ENCODE data around the gene FUT8.

Gene FUT8

DNA sequence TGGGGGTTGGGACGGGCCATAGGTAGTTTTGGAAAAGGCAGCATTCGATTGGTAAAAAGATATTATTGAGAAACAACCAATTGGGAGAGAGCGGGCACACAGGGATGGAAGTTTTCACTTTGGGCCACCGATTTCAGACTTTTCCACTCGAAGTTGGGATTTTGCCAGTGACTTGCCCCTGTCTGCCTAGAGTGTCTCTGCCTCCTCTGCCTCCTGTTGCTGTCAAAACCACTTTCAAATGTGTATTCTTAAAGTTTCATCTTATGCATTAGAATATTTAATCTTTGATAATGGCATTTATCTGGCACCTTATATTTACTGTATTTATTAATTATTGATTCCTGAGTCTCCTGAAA lies 182.3 kb downstream of the FUT8 start:
- Histone ChIP-seq H3K4me1 (ENCODE audit: insufficient read depth, low read length) (peaks cover 14% of the 10 kb centered on the region; the same call in 1 of the 2 replicates), H3K27me3 (ENCODE audit: insufficient read depth, low read length) (no peaks in the 10 kb centered on the region), H3K9ac (ENCODE audit: low read depth, low read length) (no peak overlapping the region), H3K36me3 (ENCODE audit: insufficient read depth, low read length) (no peaks in the 10 kb centered on the region), H3K27ac (ENCODE audit: low read depth, low read length) (no peak overlapping the region), H3K4me3 (ENCODE audit: low read length) (no peak overlapping the region), H3K9me3 (ENCODE audit: insufficient read depth, low read depth, low read length) (peaks cover 7% of the 10 kb centered on the region; the same call in 1 of the 2 replicates)
- 93% methylated on average over 5 of the region's 5 CpGs for WGBS

DNA sequence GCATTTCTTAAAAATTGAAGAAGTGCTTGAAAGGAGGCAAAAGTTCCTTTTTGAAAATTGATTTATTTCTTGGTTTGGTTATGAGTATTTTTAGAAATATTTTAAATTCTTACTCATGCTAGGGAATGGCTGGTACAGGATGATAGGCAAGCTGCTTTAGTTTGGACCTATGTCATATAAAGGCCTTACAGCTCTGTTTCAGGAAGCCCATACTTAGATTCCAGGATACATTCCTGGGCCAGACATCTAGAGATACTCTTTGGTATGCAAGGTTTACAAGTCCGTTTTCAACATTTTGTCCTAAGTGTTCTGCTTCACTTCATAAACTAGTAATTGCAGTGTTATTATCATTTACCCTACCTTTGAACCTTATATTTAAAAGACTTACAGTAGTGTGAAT lies 186.8 kb downstream of the FUT8 start:
- Histone ChIP-seq H3K9ac (ENCODE audit: low read depth, low read length) (no peak overlapping the region), H3K4me3 (ENCODE audit: low read length) (no peak overlapping the region), H3K9me3 (ENCODE audit: insufficient read depth, low read depth, low read length) (peaks cover 7% of the 10 kb centered on the region; the same call in 1 of the 2 replicates), H3K36me3 (ENCODE audit: insufficient read depth, low read length) (no peaks in the 10 kb centered on the region), H3K27me3 (ENCODE audit: insufficient read depth, low read length) (no peaks in the 10 kb centered on the region), H3K4me1 (ENCODE audit: insufficient read depth, low read length) (no peaks in the 10 kb centered on the region), H3K27ac (ENCODE audit: low read depth, low read length) (no peak overlapping the region)
- WGBS = 9% methylated on average over 1 of the region's 1 CpG

DNA sequence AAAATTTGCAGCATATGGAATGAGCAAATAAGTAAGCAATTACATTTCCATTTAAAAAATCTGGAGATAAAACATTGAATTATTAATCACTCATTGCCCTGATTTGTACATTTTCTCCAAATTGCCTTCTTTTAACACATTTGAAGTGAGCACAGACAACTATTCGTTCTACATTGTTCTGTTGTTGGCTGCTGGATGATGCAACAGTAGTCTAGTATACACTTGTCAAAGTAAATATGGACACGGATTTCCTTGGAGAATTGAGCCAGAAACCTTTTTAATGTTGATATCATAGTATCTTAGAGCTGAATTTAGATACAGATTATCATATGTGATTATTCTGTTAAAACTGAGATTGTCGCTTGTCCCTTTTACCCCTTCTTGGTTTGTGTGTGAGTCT lies 188.2 kb downstream of the FUT8 start:
- Histone ChIP-seq H3K9me3 (ENCODE audit: insufficient read depth, low read depth, low read length) (no peaks in the 10 kb centered on the region), H3K27me3 (ENCODE audit: insufficient read depth, low read length) (no peaks in the 10 kb centered on the region), H3K36me3 (ENCODE audit: insufficient read depth, low read length) (no peaks in the 10 kb centered on the region), H3K4me3 (ENCODE audit: low read length) (no peak overlapping the region), H3K27ac (ENCODE audit: low read depth, low read length) (no peak overlapping the region), H3K4me1 (ENCODE audit: insufficient read depth, low read length) (no peaks in the 10 kb centered on the region), H3K9ac (ENCODE audit: low read depth, low read length) (no peak overlapping the region)
- 98% methylated on average over 2 of the region's 3 CpGs for WGBS

DNA sequence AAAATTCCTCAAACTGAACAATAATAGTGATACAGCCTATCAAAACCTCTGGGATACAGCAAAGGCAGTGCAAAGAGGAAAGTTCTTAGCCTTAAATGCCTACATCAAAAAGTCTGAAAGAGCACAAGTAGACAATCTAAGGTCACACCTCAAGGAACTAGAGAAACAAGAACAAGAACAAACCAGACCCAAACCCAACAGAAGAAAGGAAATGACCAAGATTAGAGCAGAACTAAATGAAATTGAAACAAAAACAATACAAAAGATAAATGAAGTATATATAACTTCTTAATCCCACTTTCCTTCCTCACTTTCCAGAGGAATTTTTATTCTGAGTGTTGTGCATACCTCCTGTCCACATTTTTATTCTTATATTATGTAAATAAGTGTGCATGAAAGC lies 192.0 kb downstream of the FUT8 start:
- H3K4me3 ChIP-seq (ENCODE audit: low read length) = no peak overlapping the region
- no peaks in the 10 kb centered on the region for H3K4me1 ChIP-seq (ENCODE audit: insufficient read depth, low read length)
- no peaks in the 10 kb centered on the region for H3K36me3 ChIP-seq (ENCODE audit: insufficient read depth, low read length)
- no peak overlapping the region for H3K27ac ChIP-seq (ENCODE audit: low read depth, low read length)
- no peaks in the 10 kb centered on the region for H3K27me3 ChIP-seq (ENCODE audit: insufficient read depth, low read length)
- H3K9ac ChIP-seq (ENCODE audit: low read depth, low read length) = no peak overlapping the region
- no peaks in the 10 kb centered on the region for H3K9me3 ChIP-seq (ENCODE audit: insufficient read depth, low read depth, low read length)

DNA sequence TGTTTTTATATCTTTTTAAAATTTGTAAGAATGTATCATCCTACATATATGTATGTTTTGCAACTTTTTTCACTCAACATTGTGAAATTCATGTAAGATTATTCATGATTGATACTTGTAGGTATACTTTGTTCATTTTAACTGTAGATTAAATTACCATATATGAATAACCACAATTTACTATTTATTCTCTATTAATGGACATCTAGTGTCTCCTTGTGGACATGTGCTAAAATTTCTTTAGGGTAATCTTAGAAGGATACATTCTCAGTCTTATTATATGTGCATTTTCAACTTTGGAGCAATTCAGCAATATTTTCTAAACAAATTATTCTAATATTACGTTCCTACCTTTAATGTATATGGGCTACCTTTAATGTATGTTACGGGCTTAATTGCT lies 192.4 kb downstream of the FUT8 start:
- Histone ChIP-seq H3K9ac (ENCODE audit: low read depth, low read length) (no peak overlapping the region), H3K9me3 (ENCODE audit: insufficient read depth, low read depth, low read length) (no peaks in the 10 kb centered on the region), H3K4me3 (ENCODE audit: low read length) (no peak overlapping the region), H3K36me3 (ENCODE audit: insufficient read depth, low read length) (no peaks in the 10 kb centered on the region), H3K4me1 (ENCODE audit: insufficient read depth, low read length) (no peaks in the 10 kb centered on the region), H3K27me3 (ENCODE audit: insufficient read depth, low read length) (no peaks in the 10 kb centered on the region), H3K27ac (ENCODE audit: low read depth, low read length) (no peak overlapping the region)
- no CpG with 5 or more reads among the region's 2 CpGs for WGBS

DNA sequence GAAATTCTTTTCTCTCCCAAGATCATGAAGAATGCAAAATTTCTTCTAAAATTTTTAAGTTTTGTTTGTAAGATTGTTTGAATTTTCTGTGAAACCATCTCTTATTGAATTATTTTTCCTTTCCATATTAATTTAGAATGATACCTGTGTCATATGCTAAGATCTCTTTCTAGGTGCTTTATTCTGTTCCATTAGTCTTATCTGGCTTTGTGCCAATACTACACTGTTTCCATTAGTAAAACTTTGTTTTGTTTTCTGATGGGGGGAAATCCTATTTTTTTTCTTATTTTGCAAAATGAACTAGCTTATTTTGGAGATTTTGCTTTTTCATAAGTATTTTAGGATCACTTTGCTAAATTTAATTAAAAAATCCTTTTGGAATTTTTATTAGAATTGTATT lies 193.9 kb downstream of the FUT8 start:
- H3K9me3 ChIP-seq (ENCODE audit: insufficient read depth, low read depth, low read length) = no peaks in the 10 kb centered on the region
- no peaks in the 10 kb centered on the region for H3K27me3 ChIP-seq (ENCODE audit: insufficient read depth, low read length)
- no peaks in the 10 kb centered on the region for H3K36me3 ChIP-seq (ENCODE audit: insufficient read depth, low read length)
- H3K27ac ChIP-seq (ENCODE audit: low read depth, low read length) = no peak overlapping the region
- no peaks in the 10 kb centered on the region for H3K4me1 ChIP-seq (ENCODE audit: insufficient read depth, low read length)
- no peak overlapping the region for H3K9ac ChIP-seq (ENCODE audit: low read depth, low read length)
- H3K4me3 ChIP-seq (ENCODE audit: low read length) = no peak overlapping the region

DNA sequence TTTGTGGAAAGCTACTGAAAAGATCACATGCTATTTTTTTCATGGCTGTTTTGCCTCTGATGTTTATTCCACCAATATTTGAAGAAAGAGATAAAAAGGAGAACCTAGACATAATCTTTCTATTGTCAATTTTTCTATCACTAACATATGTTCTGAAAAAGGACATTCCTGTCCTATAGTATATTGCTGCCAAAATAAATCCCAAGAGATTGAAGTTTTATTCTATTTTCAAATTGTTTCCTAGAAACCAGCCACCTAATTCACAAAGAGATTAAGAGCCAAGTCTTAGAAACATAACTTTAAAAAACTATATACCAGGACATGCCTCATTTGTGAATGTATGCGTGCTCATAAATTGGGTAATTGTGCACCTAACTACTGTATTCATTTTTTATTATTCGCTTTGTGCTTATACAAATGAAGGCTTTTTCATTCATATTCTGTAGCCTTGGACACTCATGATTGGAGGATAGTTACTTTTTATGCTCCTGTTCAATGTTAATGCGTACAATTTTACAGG lies 200.7 kb downstream of the FUT8 start:
- no peak overlapping the region for H3K4me3 ChIP-seq (ENCODE audit: low read length)
- no peaks in the 10 kb centered on the region for H3K36me3 ChIP-seq (ENCODE audit: insufficient read depth, low read length)
- no peak overlapping the region for H3K9ac ChIP-seq (ENCODE audit: low read depth, low read length)
- H3K4me1 ChIP-seq (ENCODE audit: insufficient read depth, low read length) = no peaks in the 10 kb centered on the region
- H3K9me3 ChIP-seq (ENCODE audit: insufficient read depth, low read depth, low read length) = no peaks in the 10 kb centered on the region
- no peak overlapping the region for H3K27ac ChIP-seq (ENCODE audit: low read depth, low read length)
- WGBS = 94% methylated on average over 3 of the region's 3 CpGs
- no peaks in the 10 kb centered on the region for H3K27me3 ChIP-seq (ENCODE audit: insufficient read depth, low read length)

DNA sequence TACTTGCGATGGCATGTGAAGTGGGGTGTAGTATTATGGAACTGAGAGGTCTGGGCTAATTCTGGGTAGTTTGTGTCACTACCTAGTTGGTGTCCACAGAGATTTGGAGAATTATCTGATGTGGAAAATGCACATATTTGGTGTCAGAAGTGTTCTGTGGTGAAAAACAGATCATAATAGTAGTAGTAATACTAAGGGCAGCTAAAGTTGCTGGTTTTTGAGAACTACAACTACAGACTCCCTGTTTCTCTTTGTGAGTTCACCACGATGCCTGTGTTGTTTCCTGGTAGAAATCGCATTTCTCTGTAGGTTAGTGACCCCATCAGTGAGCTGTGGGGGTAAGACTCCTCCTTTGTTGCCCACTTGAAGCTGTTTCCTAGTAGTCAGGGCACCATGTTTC lies 206.5 kb downstream of the FUT8 start:
- no peak overlapping the region for H3K27ac ChIP-seq (ENCODE audit: low read depth, low read length)
- H3K4me3 ChIP-seq (ENCODE audit: low read length) = no peak overlapping the region
- no peaks in the 10 kb centered on the region for H3K27me3 ChIP-seq (ENCODE audit: insufficient read depth, low read length)
- H3K9ac ChIP-seq (ENCODE audit: low read depth, low read length) = no peak overlapping the region
- H3K9me3 ChIP-seq (ENCODE audit: insufficient read depth, low read depth, low read length) = no peaks in the 10 kb centered on the region
- no peaks in the 10 kb centered on the region for H3K4me1 ChIP-seq (ENCODE audit: insufficient read depth, low read length)
- H3K36me3 ChIP-seq (ENCODE audit: insufficient read depth, low read length) = no peaks in the 10 kb centered on the region
- WGBS = 93% methylated on average over 3 of the region's 3 CpGs

DNA sequence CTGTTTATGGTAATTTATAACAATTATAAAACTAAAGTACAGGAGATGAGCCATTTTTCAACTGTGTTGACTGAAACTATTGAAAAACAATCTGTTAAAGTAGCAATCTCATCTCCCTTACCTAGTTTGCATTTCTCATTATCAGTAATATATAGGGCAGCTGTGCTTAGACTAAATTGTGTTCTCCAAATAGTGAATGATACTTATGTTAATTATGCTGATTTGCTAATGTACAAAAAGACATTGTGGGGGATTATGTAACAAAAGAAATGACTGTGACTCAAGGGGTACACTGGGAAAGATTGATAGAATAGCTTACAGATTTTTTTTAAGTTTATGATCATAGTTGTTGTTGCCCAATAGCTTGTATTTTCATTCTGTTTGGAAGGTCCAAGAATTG lies 207.7 kb downstream of the FUT8 start:
- Histone ChIP-seq H3K9me3 (ENCODE audit: insufficient read depth, low read depth, low read length) (no peaks in the 10 kb centered on the region), H3K4me1 (ENCODE audit: insufficient read depth, low read length) (no peaks in the 10 kb centered on the region), H3K4me3 (ENCODE audit: low read length) (no peak overlapping the region), H3K27me3 (ENCODE audit: insufficient read depth, low read length) (no peaks in the 10 kb centered on the region), H3K9ac (ENCODE audit: low read depth, low read length) (no peak overlapping the region), H3K27ac (ENCODE audit: low read depth, low read length) (no peak overlapping the region), H3K36me3 (ENCODE audit: insufficient read depth, low read length) (no peaks in the 10 kb centered on the region)

DNA sequence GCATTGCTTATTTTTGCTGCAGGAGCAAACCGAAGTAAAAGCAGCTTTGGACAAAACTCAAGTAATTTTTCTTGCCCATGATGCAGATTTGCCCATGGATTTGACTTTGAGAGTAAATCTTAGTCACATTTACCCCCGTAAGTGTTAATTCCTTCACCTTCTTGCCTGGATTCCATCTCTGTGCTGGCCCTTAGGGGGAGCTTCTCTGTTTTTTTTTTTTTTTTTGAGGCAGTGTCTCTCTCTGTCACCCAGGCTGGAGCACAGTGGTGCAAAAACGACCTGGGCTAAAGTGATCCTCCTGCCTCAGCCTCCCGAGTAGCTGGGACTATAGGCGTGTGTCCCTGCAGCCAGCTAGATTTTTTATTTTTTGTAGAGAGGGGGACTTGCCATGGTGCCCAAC lies 210.2 kb downstream of the FUT8 start:
- no peaks in the 10 kb centered on the region for H3K4me1 ChIP-seq (ENCODE audit: insufficient read depth, low read length)
- no peak overlapping the region for H3K9ac ChIP-seq (ENCODE audit: low read depth, low read length)
- no peaks in the 10 kb centered on the region for H3K9me3 ChIP-seq (ENCODE audit: insufficient read depth, low read depth, low read length)
- no peak overlapping the region for H3K27ac ChIP-seq (ENCODE audit: low read depth, low read length)
- H3K36me3 ChIP-seq (ENCODE audit: insufficient read depth, low read length) = no peaks in the 10 kb centered on the region
- no peaks in the 10 kb centered on the region for H3K27me3 ChIP-seq (ENCODE audit: insufficient read depth, low read length)
- 87% methylated on average over 5 of the region's 5 CpGs for WGBS
- H3K4me3 ChIP-seq (ENCODE audit: low read length) = no peak overlapping the region

DNA sequence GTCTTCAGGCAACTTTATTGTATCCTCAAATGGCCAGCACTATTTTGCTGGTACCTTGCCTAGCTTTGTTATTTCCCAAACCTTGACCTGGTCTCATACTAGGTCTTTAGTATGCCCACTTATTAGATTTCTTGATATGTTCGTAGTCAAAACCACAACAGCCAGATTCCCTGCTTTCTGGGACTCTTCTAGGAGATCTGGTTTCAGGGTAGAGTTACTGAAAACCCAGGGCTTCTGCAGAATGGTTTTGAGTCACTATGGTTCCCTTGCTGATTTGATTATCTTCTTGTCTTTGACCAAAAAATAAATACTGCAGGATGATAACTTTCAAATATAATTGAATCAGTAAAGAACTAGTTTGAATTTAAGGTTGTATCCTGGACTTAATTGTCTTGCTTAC lies 211.2 kb downstream of the FUT8 start:
- no peaks in the 10 kb centered on the region for H3K9me3 ChIP-seq (ENCODE audit: insufficient read depth, low read depth, low read length)
- H3K27me3 ChIP-seq (ENCODE audit: insufficient read depth, low read length) = no peaks in the 10 kb centered on the region
- WGBS = 92% methylated on average over 1 of the region's 1 CpG
- H3K9ac ChIP-seq (ENCODE audit: low read depth, low read length) = no peak overlapping the region
- H3K36me3 ChIP-seq (ENCODE audit: insufficient read depth, low read length) = no peaks in the 10 kb centered on the region
- peaks cover under 1% of the 10 kb centered on the region; the same call in 1 of the 2 replicates for H3K4me1 ChIP-seq (ENCODE audit: insufficient read depth, low read length)
- no peak overlapping the region for H3K27ac ChIP-seq (ENCODE audit: low read depth, low read length)
- H3K4me3 ChIP-seq (ENCODE audit: low read length) = no peak overlapping the region

DNA sequence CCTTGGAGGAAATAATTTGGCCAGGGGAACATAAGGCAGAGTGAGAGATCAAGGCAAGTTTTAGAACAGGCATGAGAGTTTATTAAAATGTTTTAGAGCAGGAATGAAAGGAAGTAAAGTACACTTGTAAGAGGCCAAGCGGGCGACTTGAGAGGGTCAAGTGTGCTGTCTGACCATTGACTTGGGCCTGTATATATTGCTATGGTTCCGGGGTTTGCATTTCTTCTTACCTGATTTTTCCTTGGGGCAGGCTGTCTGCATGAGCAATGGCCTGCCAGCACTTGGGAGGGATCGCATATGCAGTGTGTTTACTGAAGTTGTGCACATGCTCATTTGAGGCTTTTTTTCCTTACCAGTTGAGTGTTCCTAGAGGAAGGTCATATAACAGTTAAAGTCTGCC lies 214.8 kb downstream of the FUT8 start:
- 94% methylated on average over 4 of the region's 4 CpGs for WGBS
- no peak overlapping the region for H3K4me3 ChIP-seq (ENCODE audit: low read length)
- H3K27me3 ChIP-seq (ENCODE audit: insufficient read depth, low read length) = no peaks in the 10 kb centered on the region
- peaks cover 3% of the 10 kb centered on the region; the same call in 1 of the 2 replicates for H3K4me1 ChIP-seq (ENCODE audit: insufficient read depth, low read length)
- H3K36me3 ChIP-seq (ENCODE audit: insufficient read depth, low read length) = peaks cover 10% of the 10 kb centered on the region; the same call in 1 of the 2 replicates
- H3K9me3 ChIP-seq (ENCODE audit: insufficient read depth, low read depth, low read length) = no peaks in the 10 kb centered on the region
- no peak overlapping the region for H3K9ac ChIP-seq (ENCODE audit: low read depth, low read length)
- H3K27ac ChIP-seq (ENCODE audit: low read depth, low read length) = no peak overlapping the region

All from HUES64 (cell line).